Left cardiac atrium (tissue), 2 donors: Measurements from ENCODE around the gene HNRNPA2B1. TPM values are rescaled to one million over a fixed set of nuclear protein-coding genes. Genes with fewer than 3 reads are reported as not detected.

Experiments used
- total RNA-seq, 2 donors: library from RNA; stranded (reverse); fragmentation: NEBNext Ultra II Directional; extraction: Animal tissue kit (Norgen Biotek cat#: 25700); gene quantifications; one replicate each; pipeline ENCODE4 v1.2.1, GENCODE V29; 2021
- donor health status: DM: no; HTN: yes; CAD: no; lungs with severe emphysema.
- donor health status: DM: yes; HTN: yes; CAD: no.

Gene HNRNPA2B1
- total RNA-seq, 2 donors from 2014 or later: 330 to 390 TPM

Other genes starting within 250 kb of the HNRNPA2B1 start
- 1 to 10 TPM; 1.3 to 1.7 TPM for gene NFE2L3, start 48.5 kb downstream of the HNRNPA2B1 start, total RNA-seq
- gene CBX3, start 999 bp upstream of the HNRNPA2B1 start, total RNA-seq: 10 to 100 TPM; 61.9 to 82.7 TPM
- 1 to 10 TPM; 5.7 to 7.1 TPM for gene SNX10, start 91.1 kb upstream of the HNRNPA2B1 start, total RNA-seq